GM18909 (cell line): ENCODE measurements around the gene BTK.
A peak's percentile ranks its signal among the peaks of the same experiment; 100 is the strongest.

Experiments used
- ATAC-seq: cut with Tn5 transposase; IDR thresholded peaks from one replicate; pipeline ENCODE4 v1.9.1; 2021; ENCODE audit warnings: mild to moderate bottlenecking; ENCODE audit not compliant: unreplicated experiment, poor library complexity

BTK gene

GRCh38 chrX:101394372-101394771 lies 8.4 kb upstream of the BTK start:
- ATAC-seq, result no peak

DNA sequence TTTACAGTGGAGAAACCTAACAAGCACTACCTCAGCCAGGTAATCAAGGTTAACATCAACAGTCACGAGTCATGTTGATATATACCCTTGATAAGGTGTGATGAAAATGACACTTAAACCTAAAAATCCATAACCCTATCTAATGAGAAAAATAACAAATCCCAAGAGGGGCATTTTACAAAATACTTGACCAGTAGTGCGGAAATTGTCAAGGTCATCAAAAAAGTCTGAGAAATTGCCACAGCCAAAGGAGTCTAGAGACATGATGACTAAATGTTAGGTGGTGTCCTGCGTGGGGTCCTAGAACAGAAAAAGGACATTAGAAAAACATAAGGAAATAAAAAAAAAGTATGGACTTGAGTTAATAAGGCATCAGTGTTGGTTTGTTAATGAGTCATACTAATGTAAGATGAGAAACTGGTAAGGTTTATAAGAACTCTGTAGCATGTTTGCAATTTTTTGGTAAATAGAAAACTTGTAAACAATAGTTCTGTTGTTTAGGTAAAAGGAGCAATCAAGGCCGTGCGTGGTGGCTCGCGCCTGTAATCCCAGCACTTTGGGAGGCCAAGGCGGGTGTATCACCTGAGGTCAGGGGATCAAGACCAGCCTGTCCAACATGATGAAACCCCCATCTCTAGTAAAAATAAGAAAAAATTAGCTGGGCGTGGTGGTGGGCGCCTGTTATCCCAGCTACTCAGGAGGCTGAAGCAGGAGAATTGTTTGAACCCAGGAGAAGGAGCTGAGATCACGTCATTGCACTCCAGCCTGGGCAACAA lies 7.7 kb upstream of the BTK start:
- no peak for ATAC-seq

DNA sequence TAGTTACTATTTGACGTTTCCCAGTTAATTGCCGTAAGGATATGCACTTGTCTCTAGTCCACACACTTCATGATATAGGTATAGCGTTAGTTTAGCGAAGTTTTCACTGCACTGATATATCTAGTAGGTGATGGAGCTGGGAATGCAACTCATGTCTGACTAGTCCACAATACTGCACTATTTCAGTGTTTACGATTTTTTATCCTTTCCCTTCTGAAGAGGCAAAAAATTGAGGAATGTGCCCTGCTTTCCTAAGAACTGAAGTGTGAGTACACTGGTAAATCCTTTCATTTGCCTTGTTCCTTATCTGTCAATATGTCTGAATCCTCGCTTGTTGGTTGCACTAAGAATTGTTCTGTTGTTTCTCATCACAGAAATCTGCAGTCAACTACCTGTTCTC lies 5.8 kb upstream of the BTK start:
- ATAC-seq, result no peak

DNA sequence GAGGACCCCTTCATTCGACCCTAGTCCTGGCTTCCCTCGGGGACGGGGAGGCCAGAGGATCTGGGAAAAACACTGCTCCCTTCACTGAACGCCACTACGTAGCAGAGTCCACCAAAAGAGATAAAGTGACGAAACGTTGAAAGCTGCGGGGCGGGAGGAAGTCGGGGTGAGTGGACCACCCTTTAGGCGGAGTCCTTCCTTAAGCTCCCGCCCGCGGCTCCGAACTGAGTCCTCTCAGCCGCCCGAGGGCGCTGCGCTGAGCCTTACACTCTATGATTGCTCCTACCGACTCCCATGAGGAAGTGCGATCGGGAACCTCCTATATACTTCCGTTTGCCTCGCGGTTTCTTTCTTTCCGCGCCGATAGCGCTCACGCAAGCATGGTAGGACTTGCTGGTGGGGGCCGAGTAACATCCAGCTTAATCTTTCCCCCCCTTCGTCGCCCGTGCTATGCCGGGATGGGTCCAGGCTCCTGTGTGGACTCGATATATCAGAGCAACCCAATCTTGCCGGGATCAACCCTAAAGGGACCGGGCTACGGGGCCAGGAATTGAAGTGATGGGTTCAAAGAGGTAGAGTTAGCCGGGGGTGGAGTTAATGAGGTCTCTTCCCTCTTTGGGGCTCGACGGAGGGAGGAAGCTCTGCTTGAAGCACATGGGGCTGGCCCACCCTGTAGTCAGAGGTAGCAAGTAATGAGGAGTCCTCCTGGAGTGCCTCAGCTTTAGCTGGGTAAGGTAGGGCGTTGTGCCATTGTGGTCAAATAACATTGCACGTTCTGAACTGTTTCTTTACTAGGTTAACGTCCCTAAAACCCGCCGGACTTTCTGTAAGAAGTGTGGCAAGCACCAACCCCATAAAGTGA lies 4.9 kb upstream of the BTK start, which contains the start of gene RPL36A:
TSS of gene RPL36A (plus strand) at position 348 of the 862 bp plus-strand sequence. CDS start at position 381, 33 bp downstream.
- peak; percentile 79 for ATAC-seq

DNA sequence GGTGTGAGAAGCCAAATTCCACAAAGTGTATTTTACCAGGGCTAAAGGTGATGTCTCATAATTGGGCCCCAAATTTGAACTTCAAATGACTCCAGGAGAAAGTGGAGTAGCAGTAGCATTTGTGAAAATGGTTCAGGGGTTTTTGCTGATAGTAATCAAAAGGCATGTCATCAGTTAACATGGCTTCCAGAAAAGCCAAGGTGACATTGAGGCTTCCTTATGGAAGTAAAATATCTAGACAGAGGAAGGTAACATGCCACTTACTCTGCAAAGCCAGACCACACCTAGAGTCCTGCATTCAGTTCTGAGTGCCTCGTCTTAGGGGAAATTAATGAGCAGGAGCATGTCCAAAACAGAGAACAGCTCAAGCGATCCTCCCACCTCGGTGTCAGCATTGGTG lies 2.6 kb upstream of the BTK start:
- ATAC-seq, result no peak

GRCh38 chrX:101386542-101386885 lies 523 bp upstream of the BTK start:
- no peak for ATAC-seq

DNA sequence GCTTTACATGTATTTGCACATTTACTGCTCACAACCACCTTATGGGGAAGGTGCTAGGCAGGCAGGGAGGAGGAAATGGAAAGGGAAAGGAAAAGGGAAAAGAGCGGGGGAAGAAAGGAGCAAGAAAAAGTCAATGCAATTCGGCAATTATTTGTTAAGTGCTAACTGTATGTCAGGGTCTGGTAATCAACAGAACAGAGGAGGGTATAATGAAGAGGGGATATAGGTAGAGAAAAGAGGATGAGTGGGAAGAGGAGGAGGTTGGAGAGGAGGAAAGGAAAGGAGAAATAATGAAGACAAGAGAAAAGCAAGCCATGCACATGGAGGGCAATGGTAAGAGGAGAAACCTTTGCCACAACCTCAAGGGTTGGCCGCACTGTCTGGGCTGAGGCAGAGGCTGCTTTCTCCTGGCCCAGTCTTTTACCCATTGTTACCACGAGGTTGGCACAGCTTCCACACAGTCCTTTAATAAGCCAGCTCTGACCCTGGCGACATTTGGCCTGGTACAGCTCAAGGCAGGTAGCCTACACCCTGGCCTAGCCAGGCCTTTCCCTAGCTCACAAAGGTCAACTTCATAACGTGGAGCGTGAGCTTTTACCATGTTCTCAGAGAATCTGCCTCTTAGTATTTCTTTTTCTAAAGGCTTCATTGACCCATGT lies 836 bp downstream of the BTK start:
- ATAC-seq, result no peak

DNA sequence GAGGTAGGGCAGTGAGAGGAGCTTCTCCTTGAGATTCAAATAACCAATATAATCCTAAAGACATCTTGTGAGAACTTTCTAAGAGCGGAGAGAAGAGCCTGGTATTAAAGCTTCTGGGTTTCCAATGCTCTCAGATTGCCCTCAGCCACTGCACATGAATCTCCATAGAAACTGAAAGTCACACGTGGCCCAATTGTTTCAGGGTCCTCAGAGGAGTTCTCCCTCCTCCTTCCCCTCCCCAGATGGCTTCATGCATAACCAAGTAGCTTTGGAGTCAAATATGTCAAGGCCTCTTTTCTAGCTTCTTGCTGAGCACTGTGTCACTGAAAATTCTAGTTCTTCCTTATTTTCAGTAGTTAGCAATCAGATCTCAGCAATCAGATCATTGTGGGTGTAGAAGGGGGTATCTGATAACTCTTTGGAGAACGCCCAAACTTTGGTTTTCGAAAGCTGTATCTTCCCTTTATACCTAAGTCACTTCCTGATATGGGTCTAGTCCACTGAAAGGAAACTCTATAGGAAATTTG lies 2.2 kb downstream of the BTK start:
- peak; percentile 72 for ATAC-seq

DNA sequence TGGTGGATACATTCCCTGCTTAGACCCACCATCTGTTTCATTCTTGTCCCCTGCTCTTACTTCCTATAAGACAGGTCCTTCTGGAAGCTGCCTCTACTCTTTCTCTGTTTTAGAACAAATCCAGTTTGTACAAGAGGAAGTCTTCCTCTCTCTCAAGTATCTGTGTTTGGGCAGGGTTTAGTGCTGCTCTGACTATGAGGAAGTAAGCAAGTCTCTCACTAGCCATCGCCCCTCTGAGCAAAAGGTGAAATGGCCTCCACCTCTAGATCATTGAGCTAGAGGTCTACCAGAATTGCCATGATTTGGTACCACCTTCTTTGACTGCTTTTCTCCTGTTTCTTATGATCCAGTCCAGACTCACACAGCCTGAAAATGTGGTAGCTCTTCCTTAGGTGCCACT lies 8.4 kb downstream of the BTK start:
- ATAC-seq, result no peak

DNA sequence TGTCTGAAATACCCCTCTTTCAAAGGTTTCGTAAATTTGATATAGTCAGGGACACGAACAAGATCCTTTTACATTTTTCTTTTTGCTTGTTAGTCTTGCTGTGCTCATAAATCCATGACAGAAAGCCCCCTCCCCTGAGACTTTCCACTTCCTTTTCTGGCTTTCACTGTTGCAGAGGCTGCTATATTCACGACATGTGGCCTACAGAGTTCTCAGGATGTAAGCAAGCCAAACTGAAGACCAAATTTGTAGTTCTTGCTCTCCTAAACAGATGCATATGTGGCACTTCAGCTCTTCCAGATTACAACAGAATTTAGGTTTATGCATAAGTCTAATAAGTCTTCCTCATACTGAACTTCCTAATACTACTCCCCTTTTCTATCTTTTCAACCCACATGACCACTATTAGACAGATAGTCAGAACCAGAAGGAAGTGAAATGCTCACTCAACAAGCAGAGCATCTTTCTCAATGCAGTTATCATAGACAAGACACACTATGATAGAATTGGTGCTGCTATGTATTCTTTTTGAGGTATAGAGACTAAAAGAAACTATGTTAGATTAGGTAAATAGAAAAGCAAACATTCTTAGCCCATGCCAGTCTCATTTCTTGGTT lies 15.0 kb downstream of the BTK start:
- ATAC-seq, result peak; percentile 80

- no peak for ATAC-seq
Measured at GRCh38 chrX:101369687-101370086, 16.3 kb downstream of the BTK start.

DNA sequence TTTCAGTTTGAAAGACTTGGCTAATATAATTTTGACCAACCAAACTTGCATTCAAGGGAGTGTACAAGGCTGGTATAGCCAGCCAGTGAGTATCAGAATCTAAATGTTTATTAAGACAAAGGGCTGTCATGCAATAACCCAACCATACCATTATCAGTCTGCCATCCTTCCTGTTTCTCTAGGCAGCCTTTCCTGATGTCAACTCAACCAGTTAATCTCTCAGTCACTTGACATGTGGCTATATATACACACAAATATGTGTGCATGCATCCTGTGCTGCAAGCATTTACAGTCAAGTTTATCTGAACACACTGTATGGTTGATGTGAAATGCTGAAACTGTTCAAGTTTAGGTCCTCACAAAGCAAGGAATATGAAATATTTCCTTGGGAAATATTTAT lies 17.2 kb downstream of the BTK start:
- no peak for ATAC-seq

GRCh38 chrX:101365301-101365795 lies 20.6 kb downstream of the BTK start:
- ATAC-seq, result no peak

- ATAC-seq, result no peak
Measured at GRCh38 chrX:101362757-101363156, 23.2 kb downstream of the BTK start.

GRCh38 chrX:101362116-101362515 lies 23.9 kb downstream of the BTK start:
- ATAC-seq, result no peak

DNA sequence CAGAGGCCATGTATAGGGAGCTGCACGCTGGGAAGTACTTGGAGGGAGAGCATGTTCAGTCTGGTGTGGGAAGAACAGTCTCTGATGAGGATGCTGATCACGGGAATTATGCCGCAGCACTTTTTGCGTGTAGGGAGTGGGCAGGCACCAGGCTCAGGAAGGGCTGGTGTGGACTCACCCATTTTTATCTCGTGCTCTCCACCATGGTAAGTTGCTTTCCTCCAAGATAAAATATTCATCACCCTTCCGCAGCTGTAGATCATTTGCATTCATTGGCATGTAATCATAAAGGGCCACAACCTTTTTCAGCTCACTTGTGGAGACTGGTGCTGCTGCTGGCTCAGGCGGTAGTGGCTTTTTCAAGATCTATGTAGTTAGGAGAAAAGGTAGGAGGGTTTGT lies 25.6 kb downstream of the BTK start:
- no peak for ATAC-seq

GRCh38 chrX:101359966-101360365 lies 26.0 kb downstream of the BTK start:
- no peak for ATAC-seq

GRCh38 chrX:101357166-101357795 lies 28.7 kb downstream of the BTK start:
- no peak for ATAC-seq

- ATAC-seq, result no peak
Measured at GRCh38 chrX:101349193-101349562, 36.8 kb downstream of the BTK start.
